Lung (tissue), 12 donors: Measurements from ENCODE around the gene NBAS. TPM values are rescaled to one million over a fixed set of nuclear protein-coding genes. Genes with fewer than 3 reads are reported as not detected.

Experiments used
- ATAC-seq: fragments of 200-7000 bp; cut with Tn5 transposase; one replicate; pipeline ENCODE4 v1.9.1; 2020; ENCODE audit warnings: moderate number of reproducible peaks; ENCODE audit not compliant: insufficient read depth, low FRiP score
- DNase-seq, 3 donors: peaks; one replicate each; pipeline ENCODE4 v3.0.0-alpha.2; 2013 to 2017
- H3K27ac ChIP-seq, 2 donors: one replicate each; pipeline ENCODE4 v1.5.1; 2013; ENCODE audit warnings: mild to moderate bottlenecking in 2 of 2, moderate library complexity in 2 of 2, control low read depth in 1 of 2, inconsistent platforms in 1 of 2, low read depth in 1 of 2, low read length in 1 of 2
- H3K27me3 ChIP-seq, 3 donors: one replicate each; pipeline ENCODE4 v1.5.1; 2013; ENCODE audit warnings: low read length in 2 of 3; ENCODE audit not compliant: control insufficient read depth in 3 of 3, insufficient read depth in 3 of 3
- H3K36me3 ChIP-seq, 4 donors: one replicate each; pipeline ENCODE4 v1.5.1; 2013; ENCODE audit warnings: low read length in 4 of 4, mild to moderate bottlenecking in 1 of 4, moderate library complexity in 1 of 4; ENCODE audit not compliant: control insufficient read depth in 4 of 4, insufficient read depth in 4 of 4
- H3K4me1 ChIP-seq, 5 donors: one replicate each; pipeline ENCODE4 v1.5.1; 2013; ENCODE audit warnings: low read length in 5 of 5, mild to moderate bottlenecking in 2 of 5, moderate library complexity in 1 of 5; ENCODE audit not compliant: control insufficient read depth in 5 of 5, insufficient read depth in 5 of 5
- H3K4me3 ChIP-seq: one replicate; pipeline ENCODE4 v1.5.1; 2013; ENCODE audit warnings: mild to moderate bottlenecking, control low read depth, moderate library complexity
- H3K9ac ChIP-seq, 2 donors: one replicate each; pipeline ENCODE4 v1.5.1; 2013; ENCODE audit warnings: low read length in 2 of 2, control low read depth in 1 of 2; ENCODE audit not compliant: insufficient read depth in 1 of 2
- H3K9me3 ChIP-seq, 4 donors: one replicate each; pipeline ENCODE4 v1.5.1; 2013; ENCODE audit warnings: low read length in 3 of 4, mild to moderate bottlenecking in 1 of 4, moderate library complexity in 1 of 4; ENCODE audit not compliant: control insufficient read depth in 4 of 4, insufficient read depth in 3 of 4
- WGBS, 2 donors: extraction: QIAGEN DNeasy Blood & Tissue Kit; methylation state at CpG; one replicate each; pipeline ENCODE4 v1.1.7; 2013; 5-methylcytosine and 5-hydroxymethylcytosine counted together
- polyA plus RNA-seq, 2 donors: library from polyadenylated mRNA; stranded (reverse); fragments of 200-250 nt; gene quantifications; one replicate each; pipeline ENCODE4 v1.2.1, GENCODE V29; 2013
- total RNA-seq, 2 donors: library from RNA; depleted of rRNA in 1 of 2; stranded (reverse); fragments of >200 nt in 1 of 2; gene quantifications; one replicate each; pipeline ENCODE4 v1.2.1, GENCODE V29; 2014 to 2021
- TF ChIP-seq, protein P1 (sequence below): IDR thresholded peaks from 2 replicates; pipeline ENCODE4 v1.5.1; 2012; ENCODE audit warnings: mild to moderate bottlenecking; ENCODE audit errors: control extremely low read depth, extremely low read depth
- donor health status: control.
- donor health status: control.
- donor health status: Bipolar disorder and iron deficiency.
- donor health status: healthy.
- donor health status: DM: yes; HTN: yes; CAD: no.

NBAS gene
- total and polyA plus RNA-seq, 4 donors: 15.6 to 61.3 (median 35.4) TPM

DNA sequence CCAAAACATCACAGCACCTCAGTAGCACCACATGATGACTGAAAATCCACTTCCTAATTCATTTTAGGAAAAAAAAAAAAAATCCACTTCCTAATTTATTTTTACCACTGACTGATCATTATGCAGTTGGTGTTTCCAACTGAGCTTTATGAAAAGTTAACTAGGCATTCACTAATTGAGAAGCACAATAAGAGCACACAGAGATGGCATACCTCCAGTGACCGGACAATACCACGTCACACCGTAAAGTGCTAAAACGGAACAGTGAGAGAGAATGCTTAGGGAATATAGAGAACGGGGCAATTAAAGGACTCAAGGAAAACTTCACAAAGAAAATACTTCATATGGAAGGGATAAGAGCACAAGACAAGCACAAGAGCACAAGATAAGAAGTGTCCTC, 212.5 kb downstream of the NBAS start:
- Histone ChIP-seq H3K4me1 (no peaks in the 10 kb centered on the region), H3K9me3 (peaks cover 0 to 6% (median 0%) of the 10 kb centered on the region in 4 donors), H3K27me3 (no peaks in the 10 kb centered on the region), H3K4me3 (no peak overlapping the region), H3K36me3 (peaks cover 5 to 11% (median 9%) of the 10 kb centered on the region in 4 donors), H3K27ac (no peak overlapping the region), H3K9ac (no peak overlapping the region)
- ATAC-seq (no peak), DNase-seq (no peak)
- TF ChIP-seq, protein P1, sequence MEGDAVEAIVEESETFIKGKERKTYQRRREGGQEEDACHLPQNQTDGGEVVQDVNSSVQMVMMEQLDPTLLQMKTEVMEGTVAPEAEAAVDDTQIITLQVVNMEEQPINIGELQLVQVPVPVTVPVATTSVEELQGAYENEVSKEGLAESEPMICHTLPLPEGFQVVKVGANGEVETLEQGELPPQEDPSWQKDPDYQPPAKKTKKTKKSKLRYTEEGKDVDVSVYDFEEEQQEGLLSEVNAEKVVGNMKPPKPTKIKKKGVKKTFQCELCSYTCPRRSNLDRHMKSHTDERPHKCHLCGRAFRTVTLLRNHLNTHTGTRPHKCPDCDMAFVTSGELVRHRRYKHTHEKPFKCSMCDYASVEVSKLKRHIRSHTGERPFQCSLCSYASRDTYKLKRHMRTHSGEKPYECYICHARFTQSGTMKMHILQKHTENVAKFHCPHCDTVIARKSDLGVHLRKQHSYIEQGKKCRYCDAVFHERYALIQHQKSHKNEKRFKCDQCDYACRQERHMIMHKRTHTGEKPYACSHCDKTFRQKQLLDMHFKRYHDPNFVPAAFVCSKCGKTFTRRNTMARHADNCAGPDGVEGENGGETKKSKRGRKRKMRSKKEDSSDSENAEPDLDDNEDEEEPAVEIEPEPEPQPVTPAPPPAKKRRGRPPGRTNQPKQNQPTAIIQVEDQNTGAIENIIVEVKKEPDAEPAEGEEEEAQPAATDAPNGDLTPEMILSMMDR: no peak
- WGBS, 2 donors: 96 to 98% methylated on average over 5 of the region's 5 CpGs

DNA sequence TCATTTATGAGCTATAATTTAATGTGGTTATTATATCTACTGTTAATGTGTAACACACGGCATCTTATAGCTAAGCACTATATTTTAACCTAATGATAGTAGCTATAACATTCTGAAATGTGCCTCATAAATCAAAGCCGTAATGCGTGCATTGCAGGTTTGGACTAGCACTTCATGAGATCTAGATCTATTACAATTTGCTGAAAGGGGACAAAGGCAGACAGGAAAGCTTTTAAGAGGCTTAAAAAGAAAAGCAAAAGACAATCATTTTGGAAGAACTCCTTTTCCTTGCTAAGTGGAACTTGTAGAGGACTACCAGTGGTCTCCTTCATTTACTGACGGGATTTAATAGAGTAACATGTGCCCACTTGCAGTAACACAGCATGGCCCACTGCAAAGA, 213.1 kb downstream of the NBAS start:
- TF ChIP-seq, protein P1: no peak
- Histone ChIP-seq H3K27ac (no peak overlapping the region), H3K4me1 (no peaks in the 10 kb centered on the region), H3K4me3 (no peak overlapping the region), H3K36me3 (peaks cover 5 to 12% (median 9%) of the 10 kb centered on the region in 4 donors), H3K9me3 (peaks cover 0 to 6% (median 0%) of the 10 kb centered on the region in 4 donors), H3K9ac (no peak overlapping the region), H3K27me3 (no peaks in the 10 kb centered on the region)
- ATAC-seq: no peak
- no peak for DNase-seq
- 97% methylated on average over 4 of the region's 4 CpGs for WGBS, 2 donors

DNA sequence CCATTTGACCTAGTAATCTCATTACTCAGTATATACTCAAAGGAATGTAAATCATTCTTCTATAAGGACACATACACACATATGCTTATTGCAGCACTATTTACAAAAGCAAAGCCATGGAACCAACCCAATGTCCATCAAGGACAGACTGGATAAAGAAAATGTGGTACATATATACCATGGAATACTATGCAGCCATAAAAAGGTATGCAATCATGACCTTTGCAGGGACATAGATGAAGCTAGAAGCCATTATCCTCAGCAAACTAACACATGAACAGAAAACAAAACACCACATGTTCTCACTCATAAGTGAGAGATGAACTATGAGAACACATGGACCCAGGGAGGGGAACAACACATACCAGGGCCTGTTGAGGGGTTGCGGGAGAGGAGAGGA, 214.5 kb downstream of the NBAS start:
- Histone ChIP-seq H3K36me3 (peaks cover 0 to 9% (median 6%) of the 10 kb centered on the region in 4 donors), H3K27me3 (no peaks in the 10 kb centered on the region), H3K4me3 (no peak overlapping the region), H3K4me1 (no peaks in the 10 kb centered on the region), H3K9me3 (peaks cover 0 to 6% (median 0%) of the 10 kb centered on the region in 4 donors), H3K9ac (no peak overlapping the region), H3K27ac (no peak overlapping the region)
- DNase-seq (no peak), ATAC-seq (no peak)
- TF ChIP-seq, protein P1: no peak
- WGBS, 2 donors: 95 to 100% methylated on average over 1 of the region's 1 CpG
